H1 (cell line): Measurements from ENCODE around the gene HTR2C. TPM values are rescaled to one million over a fixed set of nuclear protein-coding genes. Genes with fewer than 3 reads are reported as not detected.
"Not testable (repeated sequence)": the region's sequence is repeated elsewhere in the genome, so short reads cannot be mapped to it uniquely, and the experiment has no call there.

Source experiments
- CTCF ChIA-PET: fragments of 300-600 bp; sonication (Branson Sonifier 250); formaldehyde crosslinking; loops from one replicate; lab custom pipeline; 2021; ENCODE audit not compliant: partially characterized antibody; lab: Charles Lee
- POLR2A ChIA-PET: fragments of 300-600 bp; sonication (Branson Sonifier 250); formaldehyde crosslinking; loops from one replicate; lab custom pipeline; 2021; ENCODE audit warnings: inconsistent platforms; ENCODE audit not compliant: partially characterized antibody; lab: Charles Lee
- DNase-seq, 2 experiments: peaks; one replicate each; pipeline versions ENCODE4 v3.0.0 to v3.0.0-alpha.2; 2010 to 2022; ENCODE audit warnings: low spot score in 2 of 2, low read depth in 1 of 2, mixed read lengths in 1 of 2
- FAIRE-seq: peaks from 2 replicates; lab custom pipeline; 2011; peaks lifted over from hg19 to GRCh38; lab: Jason Lieb, UNC
- H2AFZ ChIP-seq: 2 replicates; pipeline ENCODE4 v1.8.1; 2012; ENCODE audit warnings: low read length, inconsistent platforms
- H2AK5ac ChIP-seq: 2 replicates; pipeline ENCODE4 v1.6.1; 2013; ENCODE audit warnings: low read depth, low read length
- H2BK120ac ChIP-seq: replicated peaks from 2 replicates; pipeline ENCODE3; 2013; ENCODE audit warnings: low read depth, low read length, inconsistent platforms
- H2BK12ac ChIP-seq: 2 replicates; pipeline ENCODE4 v1.6.1; 2013; ENCODE audit warnings: low read depth, low read length
- H2BK15ac ChIP-seq: 2 replicates; pipeline ENCODE4 v1.6.1; 2013; ENCODE audit warnings: low read length
- H2BK20ac ChIP-seq: 2 replicates; pipeline ENCODE4 v1.6.1; 2013; ENCODE audit warnings: low read length
- H2BK5ac ChIP-seq: 2 replicates; pipeline ENCODE4 v1.6.1; 2013; ENCODE audit warnings: low read depth, low read length
- H3K14ac ChIP-seq: 2 replicates; pipeline ENCODE4 v1.6.1; 2013; ENCODE audit warnings: inconsistent platforms; ENCODE audit not compliant: insufficient read length
- H3K18ac ChIP-seq: 2 replicates; pipeline ENCODE4 v1.6.1; 2013; ENCODE audit warnings: low read length; ENCODE audit errors: extremely low read depth
- H3K23ac ChIP-seq: 2 replicates; pipeline ENCODE4 v1.6.1; 2013; ENCODE audit warnings: inconsistent platforms; ENCODE audit not compliant: insufficient read length
- H3K23me2 ChIP-seq: 2 replicates; pipeline ENCODE4 v1.6.1; 2013; ENCODE audit warnings: low read depth, low read length
- H3K27ac ChIP-seq: 2 replicates; pipeline ENCODE4 v1.6.1; 2011; ENCODE audit warnings: low read depth, low read length, inconsistent platforms
- H3K27me3 ChIP-seq, 4 experiments: replicated peaks in 1 of 4; 1 replicate in 1 of 4; 2 replicates in 3 of 4; pipeline versions ENCODE4 v1.6.1 to v1.8.1; 2011 to 2013; ENCODE audit warnings: low read length in 3 of 4, mild to moderate bottlenecking in 3 of 4, inconsistent platforms in 2 of 4, mixed read lengths in 2 of 4, moderate library complexity in 1 of 4; ENCODE audit not compliant: control insufficient read depth in 3 of 4, insufficient read depth in 3 of 4; ENCODE audit errors: extremely low read depth in 1 of 4
- H3K36me3 ChIP-seq, 4 experiments: 2 replicates each; pipeline versions ENCODE4 v1.6.1 to v1.8.1; 2011 to 2013; ENCODE audit warnings: mild to moderate bottlenecking in 4 of 4, low read length in 3 of 4, moderate library complexity in 2 of 4, control low read depth in 1 of 4, inconsistent platforms in 1 of 4; ENCODE audit not compliant: insufficient read depth in 4 of 4, control insufficient read depth in 2 of 4
- H3K4ac ChIP-seq: replicated peaks from 2 replicates; pipeline ENCODE3; 2013; ENCODE audit warnings: low read length, low read depth, mixed read lengths, inconsistent platforms; ENCODE audit not compliant: insufficient read length
- H3K4me1 ChIP-seq, 4 experiments: replicated peaks in 1 of 4; 1 replicate in 1 of 4; 2 replicates in 3 of 4; pipeline versions ENCODE4 v1.6.1 to v1.8.1; 2011 to 2013; ENCODE audit warnings: low read length in 3 of 4, inconsistent platforms in 2 of 4, mixed read lengths in 1 of 4; ENCODE audit not compliant: insufficient read depth in 4 of 4, control insufficient read depth in 3 of 4
- H3K4me2 ChIP-seq, 2 experiments: 2 replicates each; pipeline versions ENCODE4 v1.6.1 to v1.8.1; 2011 to 2013; ENCODE audit warnings: low read depth in 2 of 2, low read length in 2 of 2, control low read depth in 1 of 2, inconsistent platforms in 1 of 2, mild to moderate bottlenecking in 1 of 2; ENCODE audit not compliant: insufficient read depth in 1 of 2
- H3K4me3 ChIP-seq, 4 experiments: fragments of 200-600, 300-600 bp in 1 of 4; sonication (generic), shearing (Covaris generic), sonication (Bioruptor Twin) in 1 of 4; 2 replicates each; pipeline versions ENCODE4 v1.5.1 to v1.8.1; 2011 to 2016; ENCODE audit warnings: low read length in 4 of 4, low read depth in 3 of 4, control low read depth in 2 of 4, inconsistent platforms in 2 of 4, mild to moderate bottlenecking in 2 of 4, mixed read lengths in 1 of 4, moderate library complexity in 1 of 4; ENCODE audit not compliant: insufficient read depth in 2 of 4; ENCODE audit errors: extremely low read depth in 1 of 4
- H3K56ac ChIP-seq: replicated peaks from 2 replicates; pipeline ENCODE3; 2013; ENCODE audit warnings: low read depth, mild to moderate bottlenecking, mixed read lengths, low read length, inconsistent platforms; ENCODE audit not compliant: insufficient read length
- H3K79me1 ChIP-seq: 2 replicates; pipeline ENCODE4 v1.6.1; 2013; ENCODE audit warnings: low read depth, low read length, control low read depth
- H3K79me2 ChIP-seq, 2 experiments: 2 replicates each; pipeline versions ENCODE4 v1.6.1 to v1.8.1; 2012 to 2013; ENCODE audit warnings: low read length in 2 of 2, mild to moderate bottlenecking in 2 of 2, inconsistent platforms in 1 of 2; ENCODE audit not compliant: insufficient read depth in 2 of 2, control insufficient read depth in 1 of 2
- H3K9ac ChIP-seq, 4 experiments: replicated peaks in 1 of 4; 1 replicate in 1 of 4; 2 replicates in 3 of 4; pipeline versions ENCODE4 v1.6.1 to v1.8.1; 2011 to 2013; ENCODE audit warnings: low read depth in 3 of 4, low read length in 3 of 4, control low read depth in 2 of 4, mild to moderate bottlenecking in 2 of 4, moderate library complexity in 2 of 4, inconsistent platforms in 1 of 4; ENCODE audit errors: extremely low read depth in 1 of 4
- H3K9me3 ChIP-seq, 2 experiments: 2 replicates each; pipeline versions ENCODE4 v1.6.1 to v1.8.1; 2012 to 2013; ENCODE audit warnings: mild to moderate bottlenecking in 2 of 2, moderate library complexity in 2 of 2, control low read depth in 1 of 2, inconsistent platforms in 1 of 2, low read depth in 1 of 2, low read length in 1 of 2, mixed read lengths in 1 of 2; ENCODE audit not compliant: insufficient read depth in 2 of 2
- H4K20me1 ChIP-seq, 2 experiments: replicated peaks in 1 of 2; 2 replicates each; pipeline versions ENCODE3 to v1.8.1; 2011 to 2013; ENCODE audit warnings: inconsistent platforms in 2 of 2, low read length in 2 of 2, mild to moderate bottlenecking in 1 of 2; ENCODE audit not compliant: insufficient read depth in 2 of 2, control insufficient read depth in 1 of 2
- H4K5ac ChIP-seq: 2 replicates; pipeline ENCODE4 v1.6.1; 2013; ENCODE audit warnings: low read length, low read depth, mixed read lengths, inconsistent platforms; ENCODE audit not compliant: insufficient read length
- H4K8ac ChIP-seq: 2 replicates; pipeline ENCODE4 v1.8.0; 2013; ENCODE audit warnings: mild to moderate bottlenecking, moderate library complexity, low read length, inconsistent platforms; ENCODE audit not compliant: insufficient read depth; ENCODE audit errors: extremely low read depth
- H4K91ac ChIP-seq: replicated peaks from 2 replicates; pipeline ENCODE3; 2013; ENCODE audit warnings: low read length, mixed read lengths, inconsistent platforms; ENCODE audit not compliant: insufficient read length
- WGBS, 2 experiments: shearing (Covaris generic) in 1 of 2; methylation state at CpG; one replicate each; pipeline versions ENCODE4 v1.1.6 to v1.1.7; 2013 to 2015; ENCODE audit warnings: low lambda C conversion rate in 2 of 2, mixed read lengths in 2 of 2, inconsistent platforms in 1 of 2, low coverage in 1 of 2, missing lambda C conversion rate in 1 of 2; ENCODE audit not compliant: insufficient replicate concordance in 2 of 2, insufficient coverage in 1 of 2, insufficient read length in 1 of 2; ENCODE audit errors: extremely low coverage in 1 of 2, missing lambda C conversion rate in 1 of 2; 5-methylcytosine and 5-hydroxymethylcytosine counted together
- polyA plus RNA-seq, 7 experiments: library from polyadenylated mRNA; depleted of rRNA in 3 of 7; stranded (reverse) in 5 of 7; unstranded in 2 of 7; fragments of >200 nt in 5 of 7; fragments of 200-250 nt in 2 of 7; gene quantifications; 1 replicate in 5 of 7; 2 replicates in 1 of 7; 4 replicates in 1 of 7; pipeline versions ENCODE4 v1.2.1 to v1.2.3, GENCODE V29; 2011 to 2013; ENCODE audit warnings: missing spikeins in 2 of 7, mixed read lengths in 2 of 7
- total RNA-seq: library from RNA; stranded (reverse); fragmentation: NEBNext Ultra II Directional; extraction: Animal tissue kit (Norgen Biotek cat#: 25700); gene quantifications from 2 replicates; pipeline ENCODE4 v1.2.1, GENCODE V29; 2021

HTR2C gene
- total and polyA plus RNA-seq, 2 of the 8 experiments (the other 6 are each of a cell fraction or from before 2014, with no cell fraction given) = 1.7 to 2.0 TPM

DNA sequence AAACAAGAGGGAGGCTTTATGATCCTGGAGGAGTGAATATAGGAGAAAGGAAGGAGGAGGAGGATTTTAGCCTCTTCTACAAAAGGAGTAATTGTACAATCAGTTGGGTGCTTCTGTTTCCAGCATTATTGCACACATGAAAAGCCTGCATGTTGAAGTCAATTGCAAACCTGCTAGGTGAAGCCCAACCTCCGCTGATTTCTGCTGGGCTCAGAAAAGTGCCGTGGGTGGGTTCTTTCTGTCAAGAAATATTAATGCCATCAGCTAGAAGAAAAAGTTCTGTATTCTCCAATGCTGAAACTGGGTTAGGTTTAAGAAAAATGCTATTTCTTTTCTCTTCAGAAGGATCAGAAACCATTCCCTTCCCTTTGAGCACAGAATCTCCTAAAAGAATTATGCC, 349.4 kb downstream of the HTR2C start:
- H4K20me1 ChIP-seq, H3K18ac ChIP-seq, H4K5ac ChIP-seq, H2BK5ac ChIP-seq, H3K9ac ChIP-seq, H3K79me1 ChIP-seq, H2BK15ac ChIP-seq, H2BK20ac ChIP-seq, H3K14ac ChIP-seq, H3K27me3 ChIP-seq, H3K27ac ChIP-seq, H3K4me2 ChIP-seq, H4K8ac ChIP-seq, H3K23ac ChIP-seq, H3K56ac ChIP-seq, CTCF ChIA-PET, H3K4ac ChIP-seq, H3K4me1 ChIP-seq, H2AK5ac ChIP-seq, H3K4me3 ChIP-seq, H3K23me2 ChIP-seq, H4K91ac ChIP-seq, H3K79me2 ChIP-seq, H2BK120ac ChIP-seq, H2AFZ ChIP-seq, DNase-seq, H3K36me3 ChIP-seq, POLR2A ChIA-PET, H2BK12ac ChIP-seq: not testable (repeated sequence)
- H3K9me3 ChIP-seq = peaks cover 11 to 13% of the 10 kb centered on the region in 2 experiments
- FAIRE-seq = peak; percentile 13
- no CpG with 5 or more reads among the region's 2 CpGs for WGBS, 2 experiments

GRCh38 chrX:114937090-114937489, 353.2 kb downstream of the HTR2C start:
- POLR2A ChIA-PET, H2BK20ac ChIP-seq, H3K79me2 ChIP-seq, H3K18ac ChIP-seq, H2BK120ac ChIP-seq, H3K14ac ChIP-seq, H4K91ac ChIP-seq, H3K4me3 ChIP-seq, H2AK5ac ChIP-seq, H3K56ac ChIP-seq, DNase-seq, H3K23me2 ChIP-seq, H3K4me2 ChIP-seq, H3K9me3 ChIP-seq, H2BK12ac ChIP-seq, H3K4me1 ChIP-seq, H3K4ac ChIP-seq, H2AFZ ChIP-seq, H3K27ac ChIP-seq, H2BK5ac ChIP-seq, H3K9ac ChIP-seq, H3K27me3 ChIP-seq, FAIRE-seq, CTCF ChIA-PET, H3K36me3 ChIP-seq, H3K79me1 ChIP-seq, H2BK15ac ChIP-seq, H4K20me1 ChIP-seq, H4K5ac ChIP-seq, H4K8ac ChIP-seq, H3K23ac ChIP-seq: not testable (repeated sequence)
- WGBS, 2 experiments = 88% methylated on average over 3 of the region's 3 CpGs; no CpG with 5 or more reads in 1 of the 2 experiments
